Medulla oblongata (tissue), 1 donor: Measurements from ENCODE around the gene KIF7.
A peak's percentile ranks its signal among the peaks of the same experiment; 100 is the strongest.

Source experiments
- DNase-seq: peaks from one replicate; pipeline ENCODE4 v3.0.0-alpha.2; 2015; ENCODE audit errors: extremely low spot score

Gene KIF7

DNA sequence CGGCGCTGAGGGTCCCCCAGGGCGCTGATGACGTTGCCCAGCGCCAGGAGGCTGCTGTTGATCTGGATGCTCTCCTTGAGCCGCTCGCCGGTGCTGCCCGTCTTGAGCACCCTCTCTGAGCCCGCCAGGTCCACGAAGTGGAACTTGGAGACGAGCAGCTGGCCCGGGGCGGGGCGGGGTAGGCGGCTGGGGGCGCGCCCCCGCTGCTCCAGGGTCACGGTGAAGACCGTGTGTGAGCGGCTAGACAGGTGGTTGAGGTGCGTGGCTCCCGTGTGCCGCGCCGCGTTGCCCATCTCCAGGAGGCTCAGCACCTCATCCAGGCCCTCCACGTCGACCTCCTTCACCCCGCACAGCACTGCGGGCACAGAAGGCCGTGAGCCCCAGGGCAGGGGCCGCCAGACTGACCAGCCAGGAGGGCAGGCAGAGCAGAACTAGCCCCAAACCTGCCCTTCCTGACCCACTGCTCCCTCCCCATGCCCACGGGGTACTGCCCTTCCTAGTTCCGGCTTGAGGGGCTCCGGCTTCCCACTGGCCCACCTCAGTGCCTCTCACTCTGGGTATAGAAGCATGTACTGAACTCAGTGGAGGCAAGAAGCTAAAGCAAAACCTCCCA lies 6.1 kb downstream of the KIF7 start:
- no peak for DNase-seq

DNA sequence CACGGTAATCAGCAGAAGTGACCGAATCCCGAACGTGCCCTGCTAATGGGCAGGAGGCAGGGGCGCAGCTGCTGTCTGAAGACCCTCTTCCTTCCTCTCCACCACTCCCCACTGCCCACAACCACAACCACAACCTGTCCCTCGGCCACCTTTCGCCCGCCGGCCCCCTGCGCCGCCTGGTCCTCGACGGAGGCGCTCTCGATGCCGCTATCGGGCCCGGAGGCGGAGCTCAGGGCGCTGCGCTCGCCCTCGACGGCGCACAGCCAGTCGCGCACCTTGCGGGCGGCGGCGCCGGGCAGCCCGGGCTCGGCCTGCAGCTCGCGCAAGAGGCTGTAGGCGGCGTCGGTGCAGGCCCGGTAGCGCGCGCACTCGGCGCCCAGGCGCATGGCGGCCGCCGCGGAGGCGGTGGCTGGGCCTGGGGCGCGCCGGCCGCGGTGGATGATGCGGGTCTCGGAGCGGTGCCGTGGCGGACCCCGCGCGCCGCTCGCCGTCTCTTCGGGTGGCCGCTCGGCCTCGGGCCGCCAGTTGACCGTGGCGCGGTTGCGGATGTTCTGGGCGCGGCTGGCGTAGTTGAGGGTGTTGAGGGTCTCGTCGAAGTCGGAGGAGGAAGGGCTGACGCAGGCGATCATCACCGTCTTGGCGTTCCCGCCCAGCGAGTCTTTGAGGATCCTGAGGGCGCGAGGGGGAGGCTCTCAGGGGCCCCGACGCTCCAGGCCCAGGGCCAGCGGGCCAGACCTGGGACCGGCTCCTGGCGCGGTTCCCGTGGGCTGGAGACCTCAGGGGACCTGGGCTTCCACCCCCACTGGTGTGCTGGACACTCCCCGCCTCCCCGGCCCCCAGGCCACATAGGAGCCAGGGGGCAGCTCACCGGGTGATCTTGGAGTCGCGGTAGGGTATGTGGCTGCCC lies 6.9 kb downstream of the KIF7 start:
- DNase-seq, result no peak

DNA sequence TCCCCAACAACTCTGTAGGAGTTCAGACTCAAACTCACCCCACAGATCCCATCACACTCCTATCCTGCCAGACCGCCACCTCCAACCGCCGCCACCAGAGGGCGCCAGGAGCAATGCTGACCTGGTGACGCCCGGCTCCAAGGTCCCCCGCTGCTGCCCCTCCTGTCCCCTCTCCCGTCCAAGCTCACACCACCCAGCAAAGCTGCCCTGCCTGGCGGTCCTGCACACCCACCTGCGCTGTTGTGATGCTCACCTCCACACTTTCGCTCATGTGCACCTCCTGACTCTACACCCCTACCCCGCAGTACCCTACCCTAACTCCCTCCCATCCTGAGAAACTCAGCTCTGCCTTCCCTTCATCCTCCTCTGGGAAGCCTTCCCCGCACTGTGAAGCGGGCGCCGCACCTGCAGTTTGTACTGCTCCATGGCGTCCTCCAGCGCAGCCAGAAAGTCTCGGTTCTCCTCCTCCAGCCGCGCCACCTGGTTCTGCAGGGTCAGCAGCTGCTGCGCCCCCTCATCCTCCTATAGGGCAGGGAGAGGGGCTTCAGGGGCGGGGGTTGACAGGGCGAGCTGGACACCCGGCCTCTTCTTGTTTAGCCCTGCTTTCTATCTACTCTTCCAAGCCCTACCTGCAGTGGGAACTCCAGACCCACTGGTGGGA lies 7.9 kb downstream of the KIF7 start:
- peak; percentile 36 for DNase-seq

DNA sequence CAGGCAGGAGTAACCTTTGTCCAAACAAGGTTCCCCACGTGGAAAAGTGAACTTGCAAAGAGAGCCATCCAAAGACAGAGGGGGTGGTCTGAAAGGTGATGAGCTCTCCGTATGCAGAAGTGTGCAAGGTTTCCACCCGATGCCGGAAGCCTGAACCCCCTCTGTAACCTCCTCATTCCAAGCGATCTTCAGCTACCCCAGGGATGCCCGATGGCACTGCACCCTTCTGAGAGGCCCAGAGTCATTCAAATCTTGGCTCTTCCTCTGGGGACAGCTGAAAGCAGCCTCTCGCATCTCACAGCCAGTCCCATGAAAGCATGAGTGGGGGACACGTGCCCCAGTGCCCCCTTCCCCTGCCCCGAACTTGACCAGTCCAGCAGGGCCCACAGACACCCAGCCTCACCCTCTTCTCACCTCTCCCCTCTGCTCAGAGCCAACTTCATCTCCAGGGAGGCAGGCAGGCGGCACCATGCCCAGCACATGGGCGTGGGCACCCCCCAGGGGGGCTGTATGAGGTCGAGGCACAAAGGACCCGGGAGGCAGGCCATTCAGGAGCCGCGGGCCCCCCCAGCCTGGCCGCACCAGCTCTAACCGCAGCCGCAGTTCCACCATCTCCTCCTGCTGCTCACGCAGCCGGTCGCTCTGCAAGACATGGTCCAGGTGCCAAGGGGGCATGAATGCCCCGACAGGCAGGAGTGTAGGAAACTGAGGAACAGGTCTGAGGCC lies 8.7 kb downstream of the KIF7 start:
- DNase-seq, result no peak

DNA sequence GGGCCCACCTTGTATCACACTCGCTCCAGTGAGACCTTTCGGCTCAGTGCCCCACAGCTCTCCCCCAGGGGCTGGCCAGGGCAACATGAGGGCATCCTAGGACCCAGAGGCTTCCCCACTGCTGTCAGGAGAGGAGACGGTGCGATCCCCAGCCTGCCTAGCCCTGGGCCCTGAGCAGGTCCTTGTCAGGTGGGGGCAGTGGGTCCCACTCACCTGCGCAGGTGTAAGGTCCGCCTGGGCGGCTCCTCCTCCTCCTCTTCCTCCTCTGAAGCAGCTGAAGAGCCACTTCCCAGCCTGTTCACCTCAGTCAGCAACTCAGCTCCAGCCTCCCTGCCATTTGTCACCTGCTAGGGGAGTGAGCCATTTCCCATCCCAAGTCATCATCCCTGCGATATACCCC lies 9.6 kb downstream of the KIF7 start:
- DNase-seq, result no peak

DNA sequence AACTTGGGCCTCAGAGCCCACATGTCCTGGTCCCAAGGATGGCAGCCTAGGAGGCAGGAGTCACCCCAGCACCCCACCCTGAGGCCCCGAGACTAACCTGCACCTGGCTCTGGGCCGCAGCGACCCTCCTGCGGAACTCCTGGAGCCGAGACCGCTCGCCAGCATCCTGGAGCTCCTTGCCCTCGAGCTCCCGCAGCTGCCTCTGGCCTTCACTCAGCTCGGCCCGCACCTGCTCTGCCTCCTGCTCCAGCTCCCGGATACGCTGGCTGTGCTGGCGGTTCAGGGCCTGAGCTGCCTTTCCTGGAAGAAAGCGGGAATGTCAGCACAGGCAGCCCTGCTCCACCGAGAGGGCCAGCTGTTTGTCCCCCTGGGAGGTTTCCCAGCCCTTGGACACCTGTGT lies 13.2 kb downstream of the KIF7 start:
- DNase-seq, result no peak

DNA sequence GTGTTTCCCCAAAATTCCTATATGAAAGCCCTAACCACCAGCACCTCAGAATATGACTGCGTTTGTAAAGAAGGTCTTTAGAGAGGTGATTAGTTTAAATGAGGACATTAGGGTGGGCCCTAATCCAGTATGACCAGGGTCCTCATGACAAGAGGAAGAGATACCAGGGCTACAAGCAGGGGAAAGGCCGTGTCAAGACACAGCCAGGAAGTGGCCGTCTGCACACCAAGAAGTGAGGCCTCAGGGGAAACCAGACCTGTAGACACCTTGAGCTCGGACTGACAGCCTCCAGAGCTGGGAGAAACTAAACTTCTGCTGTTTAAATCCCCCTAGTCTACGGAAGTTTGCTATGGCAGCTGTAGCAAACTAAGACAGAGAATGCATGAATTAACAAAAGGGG lies 14.2 kb downstream of the KIF7 start:
- no peak for DNase-seq

DNA sequence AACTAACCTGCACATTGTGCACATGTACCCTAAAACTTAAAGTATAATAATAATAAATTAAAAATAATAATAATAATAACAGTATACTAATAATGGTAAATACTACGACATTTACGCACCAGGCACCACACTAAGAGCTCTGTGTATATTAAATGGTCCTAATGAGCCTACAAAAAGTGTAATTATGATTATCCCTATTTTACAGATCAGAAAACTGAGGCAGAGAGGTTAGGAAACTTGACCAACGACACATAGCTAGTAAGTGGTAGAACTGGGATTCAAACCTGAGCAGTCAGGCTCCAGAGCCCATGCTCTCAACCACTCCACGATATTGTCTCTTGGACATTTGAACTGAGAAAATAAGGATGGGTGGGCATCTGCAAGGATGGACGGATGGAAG lies 15.0 kb downstream of the KIF7 start:
- DNase-seq, result no peak

DNA sequence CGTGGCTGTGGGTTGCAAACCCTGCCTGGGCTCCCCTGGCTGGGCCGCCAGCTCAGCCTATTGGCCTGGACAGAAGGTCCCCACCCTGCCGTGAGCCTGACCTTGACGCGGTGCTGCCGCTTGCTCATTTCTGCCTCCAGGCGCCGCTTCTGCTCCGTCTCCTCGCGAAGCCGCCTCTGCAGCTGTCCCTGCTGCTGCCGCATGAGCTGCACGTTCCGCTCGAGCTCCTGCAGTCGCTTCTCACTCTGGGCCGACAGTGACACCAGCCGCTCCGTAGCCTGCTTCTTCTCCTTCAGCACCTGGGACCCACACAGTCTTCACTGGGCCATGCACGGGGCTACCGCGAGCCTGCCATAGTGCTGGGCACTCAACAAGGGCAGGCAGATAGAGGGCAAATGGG lies 21.7 kb downstream of the KIF7 start:
- no peak for DNase-seq

DNA sequence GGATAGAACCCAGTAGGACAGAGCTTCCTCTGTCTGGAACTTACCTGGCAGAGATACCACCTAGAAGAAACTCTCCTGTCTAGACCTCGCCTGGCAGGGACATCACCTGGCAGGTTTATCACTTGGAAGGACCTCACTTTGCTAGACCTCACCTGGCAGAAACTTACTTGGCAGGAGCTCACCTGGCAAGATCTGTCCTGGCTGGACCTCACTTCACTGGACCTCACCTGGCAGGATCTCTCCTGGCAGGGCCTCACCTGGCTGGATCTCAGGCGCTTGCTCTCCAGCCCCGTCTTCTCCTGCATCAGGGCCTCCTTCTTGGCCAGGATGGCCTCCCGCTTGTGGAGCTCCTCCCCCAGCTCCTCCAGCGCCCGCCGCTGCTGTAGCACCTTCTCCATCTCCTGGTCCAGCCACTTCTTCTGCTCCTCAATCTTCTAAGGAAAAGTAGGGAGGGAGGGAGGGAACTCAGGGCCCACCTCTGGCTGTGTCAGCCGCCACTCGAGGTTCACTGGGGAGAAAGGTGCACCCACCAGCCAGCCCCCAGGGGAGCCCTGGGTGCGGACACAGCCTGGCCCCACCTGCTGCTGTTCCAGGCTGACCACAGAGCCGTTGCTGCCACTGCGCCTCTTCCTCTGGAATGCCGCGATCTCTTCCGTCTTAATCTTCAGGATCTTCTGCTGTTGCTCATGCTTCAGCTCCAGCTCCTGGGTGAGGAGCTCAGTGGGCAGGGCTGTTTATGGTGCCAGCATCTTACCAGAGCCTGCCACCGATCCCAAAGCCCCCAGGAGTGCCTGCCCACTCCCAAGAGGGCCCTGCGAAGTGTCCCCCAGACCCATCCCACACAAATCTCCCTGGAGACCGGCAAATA lies 22.5 kb downstream of the KIF7 start:
- no peak for DNase-seq

DNA sequence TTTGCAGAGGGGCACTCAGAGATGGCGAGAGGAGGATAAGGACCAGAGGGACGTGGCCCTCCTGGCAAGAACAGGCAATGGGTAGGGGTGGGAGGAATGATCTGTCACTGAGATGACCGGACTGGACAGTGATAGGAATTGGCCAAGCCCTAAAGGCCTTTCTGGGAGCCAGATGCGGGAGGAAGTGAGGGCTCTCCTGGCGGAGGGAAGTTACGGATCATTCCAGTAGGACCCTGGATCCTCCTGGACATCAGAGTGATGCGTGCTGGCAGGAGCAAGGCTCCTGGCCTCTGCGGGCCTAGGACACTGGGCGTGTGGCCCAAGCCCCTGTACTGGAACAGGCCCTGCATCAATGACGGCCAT lies 23.4 kb downstream of the KIF7 start:
- DNase-seq, result no peak

DNA sequence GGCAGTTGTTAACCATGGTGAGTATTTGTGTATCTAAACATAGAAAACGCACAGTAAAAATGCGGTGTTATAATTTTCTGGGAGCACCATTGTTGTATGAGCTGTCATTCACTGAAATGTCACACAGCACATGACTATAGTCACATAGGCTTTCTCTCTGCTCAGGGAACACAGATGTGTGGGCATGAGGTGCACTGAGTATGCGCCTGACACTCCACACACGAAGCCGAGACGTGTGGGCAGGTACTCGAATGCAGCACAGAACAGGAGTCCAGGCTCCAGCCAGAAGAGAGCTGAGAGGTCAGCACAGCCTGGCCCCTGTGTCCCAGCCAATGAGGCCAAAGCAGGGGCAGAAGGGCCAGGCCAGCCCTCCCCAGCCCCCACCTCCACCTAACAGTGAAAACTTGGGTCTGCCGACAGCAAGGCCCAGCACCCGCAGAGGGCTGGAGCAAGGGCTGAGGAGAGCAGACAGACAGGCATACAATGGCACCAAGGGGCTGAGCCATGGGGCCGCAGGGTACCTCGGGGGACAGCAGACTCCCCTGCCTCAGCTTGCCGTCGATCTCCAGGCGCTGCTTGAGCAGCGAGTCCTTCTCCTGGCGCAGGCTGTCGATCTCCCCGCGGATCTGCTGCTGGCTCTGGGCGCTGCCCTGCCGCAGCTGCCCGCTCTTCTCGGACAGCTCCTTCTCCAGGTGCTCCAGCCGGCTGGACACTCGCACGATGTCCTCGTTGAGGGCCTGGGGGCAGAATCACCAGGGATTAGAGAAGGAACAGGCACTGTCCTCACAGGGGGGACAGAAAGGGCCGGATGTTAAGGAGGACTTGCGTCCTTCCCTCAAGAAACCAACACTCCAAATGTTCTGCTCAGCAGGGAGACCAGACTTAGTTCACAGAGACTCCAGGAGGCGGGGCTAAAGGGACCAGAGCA lies 24.0 kb downstream of the KIF7 start:
- DNase-seq, result no peak

DNA sequence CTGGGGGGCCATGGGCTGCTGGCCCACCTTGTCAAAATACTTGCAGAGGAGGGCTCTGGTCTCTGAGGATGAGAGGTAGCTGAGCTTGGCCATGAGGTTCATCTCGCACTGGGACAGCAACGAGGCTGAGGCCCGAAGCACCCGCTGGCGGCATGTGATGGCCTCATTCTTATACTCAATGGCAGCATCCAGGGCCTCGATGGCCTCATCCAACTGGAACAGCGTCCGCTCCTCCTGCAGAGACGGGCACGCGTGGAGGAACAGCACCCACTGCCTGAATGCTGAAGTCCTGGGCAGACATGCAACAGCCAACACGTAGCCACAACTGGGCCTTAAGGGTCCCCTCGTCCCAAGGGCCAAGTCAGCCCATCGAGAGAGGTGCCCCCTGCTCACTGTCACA lies 25.0 kb downstream of the KIF7 start:
- DNase-seq, result no peak

DNA sequence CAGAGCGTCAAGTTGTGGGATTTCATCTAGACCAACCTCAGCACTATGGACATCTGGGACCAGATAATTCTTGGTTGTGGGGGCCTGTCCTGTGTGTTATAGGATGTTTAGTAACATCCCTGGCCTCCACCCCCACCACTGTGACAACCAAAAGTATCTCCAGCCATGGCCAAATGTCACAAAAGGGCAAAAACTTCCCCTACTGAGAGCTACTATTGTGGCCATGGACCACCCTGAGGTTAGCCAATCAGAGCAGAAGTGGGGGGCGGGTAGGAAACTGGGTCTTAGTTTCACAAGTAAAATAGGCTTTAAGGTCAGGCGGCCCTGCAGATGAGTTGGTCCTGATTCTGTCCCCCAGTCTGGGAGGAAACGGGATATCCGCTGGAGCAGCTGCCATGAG lies 25.4 kb downstream of the KIF7 start:
- no peak for DNase-seq

DNA sequence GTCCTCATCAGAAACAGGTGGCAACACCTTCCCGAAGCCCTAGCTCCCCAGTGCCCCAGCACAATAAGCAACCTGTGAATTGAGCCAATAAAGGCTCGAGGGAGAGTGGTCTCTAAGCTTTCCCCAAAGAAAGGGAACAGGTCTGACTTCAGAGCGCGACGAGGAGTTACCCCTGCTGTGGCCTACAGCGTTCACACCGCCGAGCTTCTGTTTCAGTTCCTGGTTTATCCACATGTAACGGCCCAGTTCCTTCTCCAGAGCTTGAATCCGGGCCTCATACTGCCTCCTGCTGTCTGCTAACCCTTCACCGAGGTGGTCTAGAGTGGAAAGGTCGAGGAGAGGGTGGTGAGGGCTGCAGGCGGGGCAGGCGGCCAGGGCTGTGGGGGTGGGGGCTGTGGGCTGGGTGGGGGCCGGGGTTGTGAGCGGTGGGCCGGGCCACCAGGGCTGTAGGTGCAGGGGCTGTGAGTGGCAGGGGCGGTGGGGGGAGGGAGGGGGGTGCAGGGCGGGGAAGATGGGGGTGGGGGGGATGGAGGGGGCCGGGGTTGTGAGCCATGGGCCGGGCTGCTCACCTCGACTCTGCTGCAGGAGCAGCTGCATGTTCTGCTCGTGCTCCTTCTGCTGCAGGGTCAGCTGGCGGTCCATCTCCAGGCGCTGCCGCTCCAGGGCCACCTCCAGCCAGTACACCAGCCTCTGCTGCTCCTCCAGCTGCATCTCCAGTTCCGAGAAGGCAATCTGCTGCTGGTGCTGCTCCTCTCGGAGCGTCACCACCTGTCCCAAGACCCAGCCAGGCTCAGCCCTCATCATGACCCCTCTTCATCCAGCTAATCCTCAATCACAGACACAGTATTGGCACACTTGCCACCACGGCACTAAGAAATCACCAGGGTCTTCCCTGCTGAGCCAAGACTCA lies 26.2 kb downstream of the KIF7 start:
- DNase-seq, result no peak

DNA sequence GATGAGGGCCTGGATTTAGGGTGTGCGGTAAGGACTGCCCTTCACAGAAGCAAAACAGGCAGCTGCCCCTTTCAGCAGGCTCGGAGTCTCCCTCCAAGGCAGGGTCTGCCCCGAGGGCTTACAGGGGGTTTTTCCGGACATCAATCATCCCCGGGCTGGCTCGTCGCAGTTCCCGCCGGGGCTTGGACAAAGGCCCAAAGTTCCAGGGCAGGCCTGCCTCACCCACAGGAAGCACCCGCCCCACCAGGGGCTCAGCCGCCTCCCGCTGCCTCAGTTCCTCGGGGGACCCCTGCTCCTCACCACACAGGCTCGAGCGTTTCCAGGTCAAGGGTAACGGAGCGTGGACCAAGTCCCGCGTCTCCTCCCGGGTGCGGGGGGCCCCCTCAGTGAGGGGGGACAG lies 27.0 kb downstream of the KIF7 start:
- DNase-seq, result no peak

DNA sequence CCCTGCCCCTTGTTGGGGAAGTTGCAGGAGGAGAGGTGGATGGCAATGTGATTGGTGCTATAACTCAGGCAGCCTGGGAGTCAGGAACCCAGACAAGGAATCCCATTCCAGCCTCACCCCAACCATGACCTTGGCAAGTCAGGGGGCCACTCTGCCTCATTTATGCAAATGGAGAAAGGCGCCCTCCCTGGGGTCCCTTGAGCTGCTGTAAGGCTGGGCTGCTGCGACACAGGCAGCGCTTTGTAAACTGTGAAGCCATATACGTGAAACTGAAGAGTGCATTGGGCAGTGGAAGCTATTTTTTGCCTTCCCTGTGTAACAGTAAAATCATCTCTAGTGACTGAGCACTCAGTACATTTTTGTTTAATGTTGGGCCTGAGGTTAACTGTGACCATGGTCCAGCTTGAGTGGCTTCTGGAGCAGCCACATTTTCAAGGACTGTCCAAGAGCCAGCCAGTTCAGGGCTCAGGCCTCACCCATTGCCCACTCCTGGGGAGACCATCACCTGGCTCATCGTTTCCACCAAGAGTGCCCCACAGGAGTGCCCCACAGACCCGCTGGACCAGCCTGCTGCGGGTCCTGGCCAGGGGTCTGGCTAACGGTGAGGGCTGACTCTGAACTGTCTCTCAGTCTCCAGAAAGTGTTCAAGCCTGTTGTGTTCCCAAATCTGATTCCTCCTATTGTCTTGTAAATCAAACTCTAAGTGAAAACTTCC lies 27.9 kb downstream of the KIF7 start:
- DNase-seq, result no peak

DNA sequence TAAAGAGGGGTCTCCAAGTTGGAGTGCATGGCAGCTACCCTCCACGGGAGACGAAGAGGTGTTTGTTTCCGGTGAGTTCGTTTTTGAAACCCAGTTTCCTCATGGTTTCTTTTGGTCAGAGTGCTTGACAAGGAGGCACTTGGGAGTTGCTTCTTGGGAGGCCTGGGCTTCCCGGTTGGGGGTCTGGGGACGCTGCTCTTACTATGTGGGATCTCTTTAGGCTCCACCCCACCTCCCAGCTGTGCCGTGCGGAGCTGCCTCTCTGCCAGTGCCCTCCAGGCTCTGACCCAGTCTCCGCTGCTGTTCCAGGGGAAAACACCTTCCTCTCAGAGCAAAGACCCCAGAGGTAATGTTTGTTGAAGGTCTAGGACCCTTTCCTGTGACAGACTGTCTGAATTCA lies 29.6 kb downstream of the KIF7 start:
- no peak for DNase-seq

DNA sequence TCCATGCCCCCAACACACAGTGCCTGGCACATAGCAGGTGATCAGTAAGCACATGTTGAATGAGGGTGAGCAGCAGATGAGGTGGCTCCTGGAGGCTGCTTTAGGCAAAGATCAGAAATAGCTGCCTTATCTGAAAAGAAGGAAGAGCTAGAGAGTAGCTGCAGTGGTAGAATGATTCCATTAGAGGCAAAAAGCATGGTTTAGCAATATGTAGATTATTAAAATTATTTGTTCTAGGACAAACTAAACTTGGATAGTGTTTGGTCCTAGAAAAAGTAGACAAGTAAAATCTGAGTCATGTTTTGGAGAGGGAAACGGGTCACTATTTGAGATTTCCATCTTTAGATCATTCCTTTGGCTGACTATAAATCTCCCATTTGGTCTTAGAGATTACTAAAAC lies 32.1 kb downstream of the KIF7 start:
- DNase-seq, result no peak
